NCI-H226 (cell line): ENCODE results near the gene LRMDA.
A peak's percentile ranks its signal among the peaks of the same experiment; 100 is the strongest.

ENCODE experiments used
- DNase-seq: peaks from one replicate; pipeline ENCODE4 v3.0.0-alpha.2; 2015

The LRMDA gene

GRCh38 chr10:75402486-75403143 is 28.8 kb upstream of the LRMDA start:
- peak; percentile 80 for DNase-seq

GRCh38 chr10:75403144-75403938 is 28.1 kb upstream of the LRMDA start:
- peak; percentile 68 for DNase-seq

- DNase-seq: peak; percentile 24
These were observed 27.2 kb upstream of the LRMDA start for GRCh38 chr10:75403939-75404814.

- DNase-seq: no peak
These were observed 26.4 kb upstream of the LRMDA start for GRCh38 chr10:75404815-75405597.

GRCh38 chr10:75405598-75406461 is 25.6 kb upstream of the LRMDA start:
- DNase-seq: no peak

- no peak for DNase-seq
These were observed 24.8 kb upstream of the LRMDA start for GRCh38 chr10:75406462-75407223.

- DNase-seq: no peak
These were observed 24.2 kb upstream of the LRMDA start for GRCh38 chr10:75407224-75407712.

- no peak for DNase-seq
These were observed 23.5 kb upstream of the LRMDA start for GRCh38 chr10:75407713-75408508.

- DNase-seq: no peak
These were observed 22.9 kb upstream of the LRMDA start for GRCh38 chr10:75408509-75408875.

- peak; percentile 42 for DNase-seq
These were observed 22.2 kb upstream of the LRMDA start for GRCh38 chr10:75408911-75409885.

GRCh38 chr10:75410132-75411005 is 21.1 kb upstream of the LRMDA start:
- DNase-seq: peak; percentile 29

GRCh38 chr10:75414527-75414926 is 16.9 kb upstream of the LRMDA start:
- no peak for DNase-seq

GRCh38 chr10:75417522-75417927 is 13.9 kb upstream of the LRMDA start:
- DNase-seq: no peak

GRCh38 chr10:75418293-75418692 is 13.1 kb upstream of the LRMDA start:
- DNase-seq: no peak

- no peak for DNase-seq
These were observed 12.7 kb upstream of the LRMDA start for GRCh38 chr10:75418712-75419111.

GRCh38 chr10:75422913-75423312 is 8.5 kb upstream of the LRMDA start:
- no peak for DNase-seq

- DNase-seq: no peak
These were observed 6.9 kb upstream of the LRMDA start for GRCh38 chr10:75424571-75424970.
